H1 (cell line): ENCODE data around the gene SMC3. TPM values are rescaled to one million over a fixed set of nuclear protein-coding genes. Genes with fewer than 3 reads are reported as not detected.

Source experiments
- CTCF ChIA-PET: fragments of 300-600 bp; sonication (Branson Sonifier 250); formaldehyde crosslinking; loops from one replicate; lab custom pipeline; 2021; ENCODE audit not compliant: partially characterized antibody; lab: Charles Lee
- POLR2A ChIA-PET: fragments of 300-600 bp; sonication (Branson Sonifier 250); formaldehyde crosslinking; loops from one replicate; lab custom pipeline; 2021; ENCODE audit warnings: inconsistent platforms; ENCODE audit not compliant: partially characterized antibody; lab: Charles Lee
- DNase-seq, 2 experiments: peaks; one replicate each; pipeline versions ENCODE4 v3.0.0 to v3.0.0-alpha.2; 2010 to 2022; ENCODE audit warnings: low spot score in 2 of 2, low read depth in 1 of 2, mixed read lengths in 1 of 2
- FAIRE-seq: peaks from 2 replicates; lab custom pipeline; 2011; peaks lifted over from hg19 to GRCh38; lab: Jason Lieb, UNC
- H2AFZ ChIP-seq: 2 replicates; pipeline ENCODE4 v1.8.1; 2012; ENCODE audit warnings: low read length, inconsistent platforms
- H2AK5ac ChIP-seq: 2 replicates; pipeline ENCODE4 v1.6.1; 2013; ENCODE audit warnings: low read depth, low read length
- H2BK120ac ChIP-seq: replicated peaks from 2 replicates; pipeline ENCODE3; 2013; ENCODE audit warnings: low read depth, low read length, inconsistent platforms
- H2BK12ac ChIP-seq: 2 replicates; pipeline ENCODE4 v1.6.1; 2013; ENCODE audit warnings: low read depth, low read length
- H2BK15ac ChIP-seq: 2 replicates; pipeline ENCODE4 v1.6.1; 2013; ENCODE audit warnings: low read length
- H2BK20ac ChIP-seq: 2 replicates; pipeline ENCODE4 v1.6.1; 2013; ENCODE audit warnings: low read length
- H2BK5ac ChIP-seq: 2 replicates; pipeline ENCODE4 v1.6.1; 2013; ENCODE audit warnings: low read depth, low read length
- H3K14ac ChIP-seq: 2 replicates; pipeline ENCODE4 v1.6.1; 2013; ENCODE audit warnings: inconsistent platforms; ENCODE audit not compliant: insufficient read length
- H3K18ac ChIP-seq: 2 replicates; pipeline ENCODE4 v1.6.1; 2013; ENCODE audit warnings: low read length; ENCODE audit errors: extremely low read depth
- H3K23ac ChIP-seq: 2 replicates; pipeline ENCODE4 v1.6.1; 2013; ENCODE audit warnings: inconsistent platforms; ENCODE audit not compliant: insufficient read length
- H3K23me2 ChIP-seq: 2 replicates; pipeline ENCODE4 v1.6.1; 2013; ENCODE audit warnings: low read depth, low read length
- H3K27ac ChIP-seq: 2 replicates; pipeline ENCODE4 v1.6.1; 2011; ENCODE audit warnings: low read depth, low read length, inconsistent platforms
- H3K27me3 ChIP-seq, 4 experiments: replicated peaks in 1 of 4; 1 replicate in 1 of 4; 2 replicates in 3 of 4; pipeline versions ENCODE4 v1.6.1 to v1.8.1; 2011 to 2013; ENCODE audit warnings: low read length in 3 of 4, mild to moderate bottlenecking in 3 of 4, inconsistent platforms in 2 of 4, mixed read lengths in 2 of 4, moderate library complexity in 1 of 4; ENCODE audit not compliant: control insufficient read depth in 3 of 4, insufficient read depth in 3 of 4; ENCODE audit errors: extremely low read depth in 1 of 4
- H3K36me3 ChIP-seq, 4 experiments: 2 replicates each; pipeline versions ENCODE4 v1.6.1 to v1.8.1; 2011 to 2013; ENCODE audit warnings: mild to moderate bottlenecking in 4 of 4, low read length in 3 of 4, moderate library complexity in 2 of 4, control low read depth in 1 of 4, inconsistent platforms in 1 of 4; ENCODE audit not compliant: insufficient read depth in 4 of 4, control insufficient read depth in 2 of 4
- H3K4ac ChIP-seq: replicated peaks from 2 replicates; pipeline ENCODE3; 2013; ENCODE audit warnings: low read length, low read depth, mixed read lengths, inconsistent platforms; ENCODE audit not compliant: insufficient read length
- H3K4me1 ChIP-seq, 4 experiments: replicated peaks in 1 of 4; 1 replicate in 1 of 4; 2 replicates in 3 of 4; pipeline versions ENCODE4 v1.6.1 to v1.8.1; 2011 to 2013; ENCODE audit warnings: low read length in 3 of 4, inconsistent platforms in 2 of 4, mixed read lengths in 1 of 4; ENCODE audit not compliant: insufficient read depth in 4 of 4, control insufficient read depth in 3 of 4
- H3K4me2 ChIP-seq, 2 experiments: 2 replicates each; pipeline versions ENCODE4 v1.6.1 to v1.8.1; 2011 to 2013; ENCODE audit warnings: low read depth in 2 of 2, low read length in 2 of 2, control low read depth in 1 of 2, inconsistent platforms in 1 of 2, mild to moderate bottlenecking in 1 of 2; ENCODE audit not compliant: insufficient read depth in 1 of 2
- H3K4me3 ChIP-seq, 4 experiments: fragments of 200-600, 300-600 bp in 1 of 4; sonication (generic), shearing (Covaris generic), sonication (Bioruptor Twin) in 1 of 4; 2 replicates each; pipeline versions ENCODE4 v1.5.1 to v1.8.1; 2011 to 2016; ENCODE audit warnings: low read length in 4 of 4, low read depth in 3 of 4, control low read depth in 2 of 4, inconsistent platforms in 2 of 4, mild to moderate bottlenecking in 2 of 4, mixed read lengths in 1 of 4, moderate library complexity in 1 of 4; ENCODE audit not compliant: insufficient read depth in 2 of 4; ENCODE audit errors: extremely low read depth in 1 of 4
- H3K56ac ChIP-seq: replicated peaks from 2 replicates; pipeline ENCODE3; 2013; ENCODE audit warnings: low read depth, mild to moderate bottlenecking, mixed read lengths, low read length, inconsistent platforms; ENCODE audit not compliant: insufficient read length
- H3K79me1 ChIP-seq: 2 replicates; pipeline ENCODE4 v1.6.1; 2013; ENCODE audit warnings: low read depth, low read length, control low read depth
- H3K79me2 ChIP-seq, 2 experiments: 2 replicates each; pipeline versions ENCODE4 v1.6.1 to v1.8.1; 2012 to 2013; ENCODE audit warnings: low read length in 2 of 2, mild to moderate bottlenecking in 2 of 2, inconsistent platforms in 1 of 2; ENCODE audit not compliant: insufficient read depth in 2 of 2, control insufficient read depth in 1 of 2
- H3K9ac ChIP-seq, 4 experiments: replicated peaks in 1 of 4; 1 replicate in 1 of 4; 2 replicates in 3 of 4; pipeline versions ENCODE4 v1.6.1 to v1.8.1; 2011 to 2013; ENCODE audit warnings: low read depth in 3 of 4, low read length in 3 of 4, control low read depth in 2 of 4, mild to moderate bottlenecking in 2 of 4, moderate library complexity in 2 of 4, inconsistent platforms in 1 of 4; ENCODE audit errors: extremely low read depth in 1 of 4
- H3K9me3 ChIP-seq, 2 experiments: 2 replicates each; pipeline versions ENCODE4 v1.6.1 to v1.8.1; 2012 to 2013; ENCODE audit warnings: mild to moderate bottlenecking in 2 of 2, moderate library complexity in 2 of 2, control low read depth in 1 of 2, inconsistent platforms in 1 of 2, low read depth in 1 of 2, low read length in 1 of 2, mixed read lengths in 1 of 2; ENCODE audit not compliant: insufficient read depth in 2 of 2
- H4K20me1 ChIP-seq, 2 experiments: replicated peaks in 1 of 2; 2 replicates each; pipeline versions ENCODE3 to v1.8.1; 2011 to 2013; ENCODE audit warnings: inconsistent platforms in 2 of 2, low read length in 2 of 2, mild to moderate bottlenecking in 1 of 2; ENCODE audit not compliant: insufficient read depth in 2 of 2, control insufficient read depth in 1 of 2
- H4K5ac ChIP-seq: 2 replicates; pipeline ENCODE4 v1.6.1; 2013; ENCODE audit warnings: low read length, low read depth, mixed read lengths, inconsistent platforms; ENCODE audit not compliant: insufficient read length
- H4K8ac ChIP-seq: 2 replicates; pipeline ENCODE4 v1.8.0; 2013; ENCODE audit warnings: mild to moderate bottlenecking, moderate library complexity, low read length, inconsistent platforms; ENCODE audit not compliant: insufficient read depth; ENCODE audit errors: extremely low read depth
- H4K91ac ChIP-seq: replicated peaks from 2 replicates; pipeline ENCODE3; 2013; ENCODE audit warnings: low read length, mixed read lengths, inconsistent platforms; ENCODE audit not compliant: insufficient read length
- JUN ChIP-seq: IDR thresholded peaks from 2 replicates; pipeline ENCODE4 v1.6.1; 2011; ENCODE audit warnings: low read depth, mild to moderate bottlenecking, improper control_type of control experiment, low read length
- RFX5 ChIP-seq: IDR thresholded peaks from 2 replicates; pipeline ENCODE4 v1.6.1; 2011; ENCODE audit warnings: low read depth, low read length, improper control_type of control experiment, borderline replicate concordance
- SIRT6 ChIP-seq: IDR thresholded peaks from one replicate; pipeline ENCODE4 v1.7.1; 2012; ENCODE audit warnings: low read length, inconsistent platforms
- SP2 ChIP-seq: IDR thresholded peaks from 2 replicates; pipeline ENCODE4 v1.6.1; 2012; ENCODE audit warnings: mild to moderate bottlenecking, low read length, inconsistent platforms
- WGBS, 2 experiments: shearing (Covaris generic) in 1 of 2; methylation state at CpG; one replicate each; pipeline versions ENCODE4 v1.1.6 to v1.1.7; 2013 to 2015; ENCODE audit warnings: low lambda C conversion rate in 2 of 2, mixed read lengths in 2 of 2, inconsistent platforms in 1 of 2, low coverage in 1 of 2, missing lambda C conversion rate in 1 of 2; ENCODE audit not compliant: insufficient replicate concordance in 2 of 2, insufficient coverage in 1 of 2, insufficient read length in 1 of 2; ENCODE audit errors: extremely low coverage in 1 of 2, missing lambda C conversion rate in 1 of 2; 5-methylcytosine and 5-hydroxymethylcytosine counted together
- polyA plus RNA-seq, 7 experiments: library from polyadenylated mRNA; depleted of rRNA in 3 of 7; stranded (reverse) in 5 of 7; unstranded in 2 of 7; fragments of >200 nt in 5 of 7; fragments of 200-250 nt in 2 of 7; gene quantifications; 1 replicate in 5 of 7; 2 replicates in 1 of 7; 4 replicates in 1 of 7; pipeline versions ENCODE4 v1.2.1 to v1.2.3, GENCODE V29; 2011 to 2013; ENCODE audit warnings: missing spikeins in 2 of 7, mixed read lengths in 2 of 7
- total RNA-seq: library from RNA; stranded (reverse); fragmentation: NEBNext Ultra II Directional; extraction: Animal tissue kit (Norgen Biotek cat#: 25700); gene quantifications from 2 replicates; pipeline ENCODE4 v1.2.1, GENCODE V29; 2021

The SMC3 gene
- total and polyA plus RNA-seq, 2 of the 8 experiments (the other 6 are each of a cell fraction or from before 2014, with no cell fraction given), result 12.7 to 93.4 TPM

- Histone ChIP-seq H2BK15ac (no peak overlapping the region), H4K8ac (no peak overlapping the region), H3K4ac (no peak overlapping the region), H2BK120ac (no peak overlapping the region), H3K27me3 (no peaks in the 10 kb centered on the region), H3K4me3 (no peak overlapping the region), H3K18ac (no peak overlapping the region), H3K23me2 (no peaks in the 10 kb centered on the region), H3K36me3 (no peaks in the 10 kb centered on the region), H3K79me2 (no peaks in the 10 kb centered on the region), H3K4me2 (no peak overlapping the region), H3K27ac (no peak overlapping the region), H2AK5ac (no peak overlapping the region), H2AFZ (no peak overlapping the region), H3K4me1 (peaks cover 0 to 3% (median 1%) of the 10 kb centered on the region in 4 experiments; a peak in 3 of 7 replicates), H3K9ac (no peak overlapping the region), H3K14ac (no peak overlapping the region), H3K9me3 (no peaks in the 10 kb centered on the region), H3K23ac (no peak overlapping the region), H2BK5ac (no peak overlapping the region), H3K79me1 (no peaks in the 10 kb centered on the region), H4K5ac (no peak overlapping the region), H2BK12ac (no peak overlapping the region), H4K20me1 (no peaks in the 10 kb centered on the region), H2BK20ac (no peak overlapping the region), H4K91ac (no peak overlapping the region), H3K56ac (no peak overlapping the region)
- 89% methylated on average over 5 of the region's 5 CpGs; no CpG with 5 or more reads in 1 of the 2 experiments for WGBS, 2 experiments
- DNase-seq (no peak), FAIRE-seq (no peak)
- ChIA-PET POLR2A (no interaction called here), CTCF (interaction anchor here (0.6 to 5.1 kb wide), 15 partner anchors 9 to 242 kb away, joined by 3 to 35 read pairs (median 5); no protein-coding TSS in a partner anchor)
- TF ChIP-seq RFX5 (no peak), SP2 (no peak), JUN (no peak), SIRT6 (no peak)
These were observed 18.3 kb upstream of the SMC3 start for GRCh38 chr10:110549211-110549610.
